ENCODE results near the gene KIR2DL1. TPM values are rescaled to one million over a fixed set of nuclear protein-coding genes. Genes with fewer than 3 reads are reported as not detected.
"Not testable (repeated sequence)": the region's sequence is repeated elsewhere in the genome, so short reads cannot be mapped to it uniquely, and the experiment has no call there.

Gene KIR2DL1
- polyA plus RNA-seq = not detected

DNA sequence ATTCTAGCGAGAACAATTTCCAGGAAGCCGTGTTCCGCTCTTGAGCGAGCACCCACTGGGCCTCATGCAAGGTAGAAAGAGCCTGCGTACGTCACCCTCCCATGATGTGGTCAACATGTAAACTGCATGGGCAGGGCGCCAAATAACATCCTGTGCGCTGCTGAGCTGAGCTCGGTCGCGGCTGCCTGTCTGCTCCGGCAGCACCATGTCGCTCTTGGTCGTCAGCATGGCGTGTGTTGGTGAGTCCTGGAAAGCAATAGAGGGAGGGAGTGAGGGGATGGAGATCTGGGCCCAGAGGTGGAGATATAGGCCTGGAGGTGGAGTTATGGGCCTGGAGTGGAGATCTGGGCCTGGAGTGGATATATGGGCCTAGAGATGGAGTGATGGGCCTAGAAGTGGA lies at the start of gene KIR2DL1:
Gene KIR2DL1, plus strand, starts transcription at position 148 of the 400 bp plus-strand sequence. Its CDS starts 58 bp downstream, at position 206.
- H3K27ac ChIP-seq (ENCODE audit: low read depth, low read length) = not testable (repeated sequence)
- 91 to 92% (median 92%) methylated on average over 15 of the region's 15 CpGs for WGBS, 3 donors

DNA sequence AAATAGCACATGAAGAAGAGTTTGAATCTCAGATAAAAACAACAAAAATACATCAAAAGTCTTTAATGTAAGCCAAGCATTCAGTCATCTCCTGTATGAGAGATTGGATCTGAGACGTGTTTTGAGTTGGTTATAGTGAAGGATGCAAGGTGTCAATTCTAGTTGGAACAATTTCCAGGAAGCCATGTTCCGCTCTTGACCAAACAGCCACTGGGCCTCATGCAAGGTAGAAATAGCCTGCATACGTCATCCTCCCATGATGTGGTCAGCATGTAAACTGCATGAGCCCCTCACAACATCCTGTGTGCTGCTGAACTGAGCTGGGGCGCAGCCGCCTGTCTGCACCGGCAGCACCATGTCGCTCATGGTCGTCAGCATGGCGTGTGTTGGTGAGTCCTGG lies 45.5 kb upstream of the KIR2DL1 start, which contains the start of gene KIR3DL3:
Gene KIR3DL3, plus strand, starts transcription at position 301 of the 400 bp plus-strand sequence. Its CDS starts 55 bp downstream, at position 356.
- no peak within 1 kb of the TSS for H3K27ac ChIP-seq (ENCODE audit: low read depth, low read length)
- 82 to 87% (median 83%) methylated on average over 9 of the region's 9 CpGs for WGBS, 3 donors

DNA sequence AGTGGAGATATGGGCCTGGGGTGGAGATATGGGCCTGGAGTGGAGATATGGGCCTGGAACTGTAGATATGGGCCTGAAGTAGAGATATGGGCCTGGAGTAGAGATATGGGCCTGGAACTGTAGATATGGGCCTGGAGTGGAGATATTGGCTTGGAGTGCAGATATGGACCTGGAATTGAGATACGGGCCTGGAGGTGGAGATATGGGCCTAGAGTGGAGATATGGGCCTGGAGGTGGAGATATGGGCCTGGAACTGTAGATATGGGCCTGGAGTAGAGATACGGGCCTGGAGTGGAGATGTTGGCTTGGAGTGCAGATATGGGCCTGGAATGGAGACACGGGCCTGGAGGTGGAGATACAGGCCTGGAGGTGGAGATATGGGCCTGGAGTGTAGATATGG lies 44.9 kb upstream of the KIR2DL1 start:
- H3K27ac ChIP-seq (ENCODE audit: low read depth, low read length) = no peak overlapping the region
- 60 to 68% (median 60%) methylated on average over 3 of the region's 3 CpGs for WGBS, 3 donors

DNA sequence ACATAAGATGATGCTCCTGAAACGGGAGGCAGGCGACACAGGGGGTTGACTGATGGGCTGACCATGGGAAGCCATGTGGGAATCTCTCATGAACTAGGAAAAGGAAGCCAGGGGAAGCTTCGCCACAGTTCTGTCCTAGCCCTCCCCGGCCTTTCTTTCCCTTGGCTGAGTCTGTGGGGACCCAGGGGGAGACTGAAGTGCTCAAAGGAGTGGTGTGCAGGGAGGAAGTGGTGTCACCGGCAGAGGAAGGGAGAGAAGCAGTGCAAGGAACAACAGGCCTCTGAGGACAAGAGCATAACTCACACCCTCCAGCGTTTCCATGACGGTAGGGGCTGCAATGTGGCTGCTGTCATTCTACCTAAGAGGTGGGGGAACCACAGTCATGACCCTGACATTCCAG lies 44.3 kb upstream of the KIR2DL1 start:
- H3K27ac ChIP-seq (ENCODE audit: low read depth, low read length) = no peak overlapping the region
- 74 to 83% (median 81%) methylated on average over 7 of the region's 7 CpGs for WGBS, 3 donors

DNA sequence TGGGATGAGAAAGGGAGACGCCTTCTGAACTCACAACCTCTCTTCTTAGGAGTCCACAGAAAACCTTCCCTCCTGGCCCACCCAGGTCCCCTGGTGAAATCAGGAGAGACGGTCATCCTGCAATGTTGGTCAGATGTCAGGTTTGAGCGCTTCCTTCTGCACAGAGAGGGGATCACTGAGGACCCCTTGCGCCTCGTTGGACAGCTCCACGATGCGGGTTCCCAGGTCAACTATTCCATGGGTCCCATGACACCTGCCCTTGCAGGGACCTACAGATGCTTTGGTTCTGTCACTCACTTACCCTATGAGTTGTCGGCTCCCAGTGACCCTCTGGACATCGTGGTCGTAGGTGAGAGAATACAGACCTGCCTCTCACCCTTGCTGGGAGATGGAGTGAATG lies 42.0 kb upstream of the KIR2DL1 start:
- H3K27ac ChIP-seq (ENCODE audit: low read depth, low read length) = no peak overlapping the region
- 66 to 73% (median 72%) methylated on average over 10 of the region's 10 CpGs for WGBS, 3 donors

DNA sequence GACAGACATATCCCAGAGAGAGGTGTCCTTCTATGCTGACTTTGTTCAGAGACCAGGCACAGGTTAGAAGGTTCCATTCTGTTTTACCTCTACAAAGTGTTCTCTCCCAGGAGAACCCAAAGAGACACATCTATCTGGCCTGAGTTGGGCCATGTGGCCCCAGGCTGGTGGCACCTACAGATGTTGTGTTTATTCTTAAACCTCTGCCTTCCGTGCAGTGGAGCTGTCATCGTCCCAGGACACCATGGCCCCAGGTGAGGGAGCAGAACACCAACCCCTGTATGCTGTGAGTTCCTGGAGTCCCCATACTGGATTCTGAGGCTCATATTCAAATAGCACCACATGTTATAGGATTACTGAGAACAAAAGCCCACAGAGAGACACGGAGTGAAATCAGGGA lies 41.4 kb upstream of the KIR2DL1 start:
- no peak overlapping the region for H3K27ac ChIP-seq (ENCODE audit: low read depth, low read length)
- 50 to 66% (median 53%) methylated on average over 3 of the region's 3 CpGs for WGBS, 3 donors

DNA sequence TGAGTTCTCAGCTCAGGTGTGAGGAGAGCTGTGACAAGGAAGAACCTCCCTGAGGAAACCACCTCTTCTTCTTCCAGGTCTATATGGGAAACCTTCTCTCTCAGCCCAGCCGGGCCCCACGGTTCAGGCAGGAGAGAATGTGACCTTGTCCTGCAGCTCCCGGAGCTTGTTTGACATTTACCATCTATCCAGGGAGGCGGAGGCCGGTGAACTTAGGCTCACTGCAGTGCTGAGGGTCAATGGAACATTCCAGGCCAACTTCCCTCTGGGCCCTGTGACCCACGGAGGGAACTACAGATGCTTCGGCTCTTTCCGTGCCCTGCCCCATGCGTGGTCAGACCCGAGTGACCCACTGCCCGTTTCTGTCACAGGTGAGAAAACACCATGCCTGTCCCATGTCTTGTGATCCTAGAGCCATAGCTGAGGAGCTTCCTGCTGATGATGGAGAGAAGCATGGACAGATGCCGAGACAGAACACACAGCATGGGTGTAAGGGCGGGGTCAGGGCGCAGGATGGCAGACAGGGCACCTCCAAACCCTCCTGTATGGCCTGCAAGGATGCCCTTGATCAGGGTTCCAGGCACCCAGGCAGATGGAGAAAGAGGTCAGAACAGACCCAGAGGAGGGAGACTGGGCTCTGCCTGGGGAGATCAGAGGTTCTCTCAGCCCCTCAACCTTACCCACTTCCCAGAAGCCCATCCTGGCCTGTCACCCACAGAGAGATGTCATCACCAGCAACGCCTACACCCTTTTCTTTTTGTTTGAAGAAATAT lies 40.0 kb upstream of the KIR2DL1 start:
- H3K27ac ChIP-seq (ENCODE audit: low read depth, low read length) = no peak overlapping the region
- 55 to 75% (median 64%) methylated on average over 15 of the region's 15 CpGs for WGBS, 3 donors

DNA sequence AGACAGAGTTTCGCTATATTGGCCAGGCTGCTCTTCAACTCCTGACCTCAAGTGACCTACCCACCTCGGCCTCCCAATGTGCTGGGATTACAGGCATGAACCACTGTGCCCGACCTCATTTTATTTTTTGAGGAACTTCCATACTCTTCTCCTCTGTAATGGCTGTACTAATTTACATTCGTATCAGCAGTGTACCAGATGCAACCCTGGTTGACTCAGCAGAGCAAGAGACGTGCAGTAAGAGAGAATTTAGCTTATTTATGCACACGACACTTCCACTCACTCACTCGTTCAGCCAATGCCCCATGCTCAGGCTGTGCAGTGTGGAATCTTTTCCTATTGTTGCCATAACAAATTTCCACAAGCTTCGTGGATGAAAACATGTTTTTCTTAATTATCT lies 38.4 kb upstream of the KIR2DL1 start:
- no peak overlapping the region for H3K27ac ChIP-seq (ENCODE audit: low read depth, low read length)
- WGBS, 3 donors = 44 to 61% (median 56%) methylated on average over 8 of the region's 8 CpGs

DNA sequence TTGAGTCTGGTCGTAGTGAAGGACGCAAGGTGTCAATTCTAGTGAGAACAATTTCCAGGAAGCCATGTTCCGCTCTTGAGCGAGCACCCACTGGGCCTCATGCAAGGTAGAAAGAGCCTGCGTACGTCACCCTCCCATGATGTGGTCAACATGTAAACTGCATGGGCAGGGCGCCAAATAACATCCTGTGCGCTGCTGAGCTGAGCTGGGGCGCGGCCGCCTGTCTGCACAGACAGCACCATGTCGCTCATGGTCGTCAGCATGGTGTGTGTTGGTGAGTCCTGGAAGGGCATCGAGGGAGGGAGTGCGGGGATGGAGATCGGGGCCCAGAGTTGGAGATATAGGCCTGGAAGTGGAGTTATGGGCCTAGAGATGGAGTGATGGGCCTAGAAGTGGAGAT lies 31.3 kb upstream of the KIR2DL1 start, which contains the start of gene KIR2DL3:
Gene KIR2DL3, plus strand, starts transcription at position 208 of the 400 bp plus-strand sequence. Its CDS starts 33 bp downstream, at position 241.
- WGBS, 3 donors = 85 to 93% (median 88%) methylated on average over 14 to 16 of the region's 16 CpGs
- H3K27ac ChIP-seq (ENCODE audit: low read depth, low read length) = not testable (repeated sequence)

DNA sequence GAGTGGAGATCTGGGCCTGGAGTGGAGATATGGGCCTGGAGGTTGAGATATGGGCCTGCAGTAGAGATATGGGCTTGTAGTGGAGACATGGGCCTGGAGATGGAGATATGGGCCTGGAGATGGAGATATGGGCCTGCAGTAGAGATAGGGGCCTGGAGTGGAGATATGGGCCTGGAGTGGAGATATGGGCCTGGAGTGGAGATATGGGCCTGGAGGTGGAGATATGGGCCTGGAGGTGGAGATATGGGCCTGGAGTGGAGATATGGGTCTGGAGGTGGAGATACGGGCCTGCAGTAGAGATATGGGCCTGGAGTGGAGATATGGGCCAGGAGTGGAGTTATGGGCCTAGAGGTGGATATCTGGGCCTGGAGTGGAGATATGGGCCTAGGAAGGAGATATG lies 30.9 kb upstream of the KIR2DL1 start:
- WGBS, 3 donors = 69 to 100% (median 80%) methylated on average over 1 of the region's 1 CpG

DNA sequence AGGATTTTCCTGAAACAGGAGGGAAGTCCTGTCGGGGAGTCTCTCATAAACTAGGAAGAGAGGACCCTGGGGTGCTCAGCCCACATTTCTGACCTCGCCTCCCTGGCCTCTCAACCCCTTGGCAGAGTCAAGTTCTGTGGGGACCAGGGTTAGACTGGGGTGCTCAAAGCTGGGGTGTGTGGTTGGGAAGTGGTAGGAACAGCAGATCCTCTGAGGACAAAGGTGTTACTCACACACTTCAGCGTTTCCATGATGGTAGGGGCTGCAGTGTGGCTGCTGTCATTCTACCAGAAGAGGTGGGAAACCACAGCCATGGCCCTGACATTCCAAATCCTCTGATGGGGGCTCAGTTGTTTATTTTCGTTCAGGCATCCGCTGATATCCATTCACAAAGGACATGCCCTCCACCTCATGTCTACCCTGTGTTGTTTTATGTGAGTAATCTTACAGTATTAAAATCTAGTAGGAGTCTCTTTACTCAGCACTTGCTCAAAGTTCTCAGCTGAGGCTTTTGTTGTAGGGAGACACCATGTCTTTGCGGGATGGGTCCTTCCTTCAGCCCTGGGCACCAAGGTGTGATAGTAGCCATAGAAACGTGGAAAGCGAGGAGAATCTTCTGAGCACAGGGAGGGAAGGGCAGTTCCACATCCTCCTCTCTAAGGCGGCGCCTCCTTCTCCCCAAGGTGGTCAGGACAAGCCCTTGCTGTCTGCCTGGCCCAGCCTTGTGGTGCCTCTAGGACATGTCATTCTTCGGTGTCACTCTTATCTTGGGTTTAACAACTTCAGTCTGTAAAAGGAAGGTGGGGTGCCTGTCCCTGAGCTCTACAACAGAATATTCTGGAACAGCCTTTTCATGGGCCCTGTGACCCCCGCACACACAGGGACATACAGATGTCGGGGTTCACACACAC lies 29.8 kb upstream of the KIR2DL1 start:
- H3K27ac ChIP-seq (ENCODE audit: low read depth, low read length) = no peak overlapping the region
- 75 to 84% (median 81%) methylated on average over 13 of the region's 13 CpGs for WGBS, 3 donors

More for the DNA sequence above, 30.9 kb upstream of the KIR2DL1 start:
- H3K27ac ChIP-seq (ENCODE audit: low read depth, low read length) = no peak overlapping the region

DNA sequence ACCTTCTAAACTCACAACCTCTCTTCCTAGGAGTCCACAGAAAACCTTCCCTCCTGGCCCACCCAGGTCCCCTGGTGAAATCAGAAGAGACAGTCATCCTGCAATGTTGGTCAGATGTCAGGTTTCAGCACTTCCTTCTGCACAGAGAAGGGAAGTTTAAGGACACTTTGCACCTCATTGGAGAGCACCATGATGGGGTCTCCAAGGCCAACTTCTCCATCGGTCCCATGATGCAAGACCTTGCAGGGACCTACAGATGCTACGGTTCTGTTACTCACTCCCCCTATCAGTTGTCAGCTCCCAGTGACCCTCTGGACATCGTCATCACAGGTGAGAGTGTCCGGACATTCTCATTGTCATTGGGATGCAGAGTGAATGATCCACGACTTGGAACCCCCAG lies 27.6 kb upstream of the KIR2DL1 start:
- H3K27ac ChIP-seq (ENCODE audit: low read depth, low read length) = not testable (repeated sequence)
- 43 to 57% (median 50%) methylated on average over 5 of the region's 5 CpGs for WGBS, 3 donors

DNA sequence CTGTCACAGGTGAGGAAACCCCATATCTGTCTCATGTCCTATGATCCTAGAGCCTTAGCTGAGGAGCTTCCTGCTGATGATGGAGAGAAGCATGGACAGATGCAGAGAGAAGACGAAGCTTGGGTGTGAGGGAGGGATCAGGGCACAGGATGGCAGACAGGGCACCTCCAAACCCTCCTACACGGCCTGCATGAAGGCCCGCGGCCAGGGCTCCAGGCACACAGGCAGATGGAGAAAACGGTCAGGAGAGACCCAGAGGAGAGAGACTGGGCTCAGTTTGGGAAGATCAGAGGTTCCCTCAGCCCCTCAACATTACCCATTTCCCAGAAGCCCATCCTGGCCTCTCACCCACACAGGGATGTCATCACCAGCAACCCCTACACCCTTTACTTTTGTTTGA lies 25.5 kb upstream of the KIR2DL1 start:
- 69 to 82% (median 78%) methylated on average over 4 to 5 of the region's 5 CpGs for WGBS, 3 donors
- H3K27ac ChIP-seq (ENCODE audit: low read depth, low read length) = not testable (repeated sequence)

DNA sequence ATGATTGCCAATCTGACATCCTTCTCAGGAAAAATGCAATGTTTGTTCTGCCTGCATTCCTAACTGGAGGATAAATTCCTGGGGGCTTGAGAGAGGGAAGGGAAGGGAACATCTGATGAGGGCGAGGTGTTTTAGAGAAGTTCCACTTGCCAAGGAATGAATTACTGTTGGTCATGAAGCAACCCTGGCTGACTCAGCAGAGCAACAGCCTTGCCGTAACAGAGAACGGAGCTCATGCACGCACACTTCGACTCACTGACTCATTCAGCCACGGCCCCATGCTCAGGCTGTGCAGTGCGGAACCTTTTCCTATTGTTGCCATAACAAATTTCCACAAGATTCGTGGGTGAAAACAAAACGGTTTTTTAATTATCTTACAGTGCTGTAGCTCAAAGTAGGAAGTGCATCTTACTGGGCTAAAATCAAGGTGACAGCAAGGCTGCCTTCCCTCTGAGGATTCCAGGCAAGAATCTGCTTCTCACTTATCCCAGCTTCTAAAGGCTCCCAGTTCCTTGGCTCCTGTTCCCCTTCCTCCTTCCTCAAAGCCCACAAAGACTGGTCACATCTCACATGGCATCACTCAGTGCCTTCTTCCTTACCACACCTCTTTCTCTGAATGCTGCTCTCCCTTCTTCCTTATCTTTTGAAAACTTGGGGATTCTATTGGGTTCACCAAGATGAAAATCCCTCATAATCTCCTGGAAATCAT lies 21.8 kb upstream of the KIR2DL1 start:
- 43 to 60% (median 48%) methylated on average over 9 of the region's 9 CpGs for WGBS, 3 donors
- H3K27ac ChIP-seq (ENCODE audit: low read depth, low read length) = not testable (repeated sequence)

DNA sequence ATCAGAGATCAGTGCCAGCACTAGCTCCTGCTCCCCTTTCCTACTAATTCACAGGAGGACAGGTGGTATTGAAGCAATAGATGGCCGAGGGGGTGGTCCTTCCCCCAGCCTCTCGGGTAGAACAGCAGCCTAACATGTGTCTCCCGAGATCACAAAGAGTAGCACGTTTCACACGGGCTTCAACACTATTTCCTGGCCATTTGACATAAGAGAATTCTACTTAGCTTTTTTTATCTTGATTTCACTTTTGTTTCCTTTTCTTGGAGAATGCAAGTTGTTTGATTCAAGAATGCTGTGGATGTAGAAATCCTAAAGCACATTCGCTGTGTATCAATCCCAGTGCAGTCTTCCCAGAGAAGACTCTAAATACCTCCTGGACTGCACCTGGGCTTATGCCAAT lies 19.3 kb upstream of the KIR2DL1 start:
- H3K27ac ChIP-seq (ENCODE audit: low read depth, low read length) = not testable (repeated sequence)
- 37 to 70% (median 39%) methylated on average over 6 of the region's 6 CpGs for WGBS, 3 donors

DNA sequence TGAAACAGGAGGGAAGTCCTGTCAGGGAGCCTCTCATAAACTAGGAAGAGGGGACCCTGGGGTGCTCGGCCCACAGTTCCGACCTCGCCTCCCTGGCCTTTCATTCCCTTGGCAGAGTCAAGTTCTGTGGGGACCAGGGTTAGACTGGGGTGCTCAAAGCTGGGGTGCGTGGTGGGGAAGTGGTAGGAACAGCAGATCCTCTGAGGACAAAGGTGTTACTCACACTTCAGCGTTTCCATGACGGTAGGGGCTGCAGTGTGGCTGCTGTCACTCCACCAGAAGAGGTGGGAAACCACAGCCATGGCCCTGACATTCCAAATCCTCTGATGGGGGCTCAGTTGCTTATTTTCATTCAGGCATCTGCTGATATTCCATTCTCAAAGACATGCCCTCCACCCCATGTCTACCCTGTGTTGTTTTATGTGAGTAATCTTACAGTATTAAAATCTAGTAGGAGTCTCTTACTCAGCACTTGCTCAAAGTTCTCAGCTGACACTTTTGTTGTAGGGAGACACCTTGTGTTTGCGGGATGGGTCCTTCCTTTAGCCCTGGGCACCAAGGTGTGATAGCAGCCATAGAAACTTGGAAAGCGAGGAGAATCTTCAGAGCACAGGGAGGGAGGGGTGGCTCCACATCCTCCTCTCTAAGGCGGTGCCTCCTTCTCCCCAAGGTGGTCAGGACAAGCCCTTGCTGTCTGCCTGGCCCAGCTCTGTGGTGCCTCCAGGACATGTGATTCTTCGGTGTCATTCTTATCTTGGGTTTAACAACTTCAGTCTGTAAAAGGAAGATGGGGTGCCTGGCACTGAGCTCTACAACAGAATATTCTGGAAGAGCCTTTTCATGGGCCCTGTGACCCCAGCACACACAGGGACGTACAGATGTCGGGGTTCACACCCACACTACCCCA lies 13.1 kb upstream of the KIR2DL1 start:
- not testable (repeated sequence) for H3K27ac ChIP-seq (ENCODE audit: low read depth, low read length)
- 68 to 86% (median 71%) methylated on average over 8 to 11 of the region's 12 CpGs for WGBS, 3 donors

DNA sequence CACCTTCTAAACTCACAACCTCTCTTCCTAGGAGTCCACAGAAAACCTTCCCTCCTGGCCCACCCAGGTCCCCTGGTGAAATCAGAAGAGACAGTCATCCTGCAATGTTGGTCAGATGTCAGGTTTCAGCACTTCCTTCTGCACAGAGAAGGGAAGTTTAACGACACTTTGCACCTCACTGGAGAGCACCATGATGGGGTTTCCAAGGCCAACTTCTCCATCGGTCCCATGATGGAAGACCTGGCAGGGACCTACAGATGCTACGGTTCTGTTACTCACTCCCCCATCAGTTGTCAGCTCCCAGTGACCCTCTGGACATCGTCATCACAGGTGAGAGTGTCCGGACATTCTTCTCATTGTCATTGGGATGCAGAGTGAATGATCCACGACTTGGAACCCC lies 11.0 kb upstream of the KIR2DL1 start:
- not testable (repeated sequence) for H3K27ac ChIP-seq (ENCODE audit: low read depth, low read length)
- 46 to 68% (median 54%) methylated on average over 6 of the region's 6 CpGs for WGBS, 3 donors

DNA sequence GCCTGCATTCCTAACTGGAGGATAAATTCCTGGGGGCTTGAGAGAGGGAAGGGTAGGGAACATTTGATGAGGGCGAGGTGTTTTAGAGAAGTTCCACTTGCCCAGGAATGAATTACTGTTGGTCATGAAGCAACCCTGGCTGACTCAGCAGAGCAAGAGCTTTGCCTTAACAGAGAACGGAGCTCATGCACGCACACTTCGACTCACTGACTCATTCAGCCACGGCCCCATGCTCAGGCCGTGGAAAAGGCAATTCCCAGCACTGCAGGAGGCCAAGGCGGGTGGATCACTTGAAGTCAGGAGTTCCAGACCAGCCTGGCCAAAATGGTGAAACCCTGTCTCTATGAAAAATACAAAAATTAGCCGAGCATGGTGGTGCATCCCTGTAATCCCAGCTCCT lies 5.4 kb upstream of the KIR2DL1 start:
- H3K27ac ChIP-seq (ENCODE audit: low read depth, low read length) = not testable (repeated sequence)
- 49 to 55% (median 54%) methylated on average over 8 of the region's 8 CpGs for WGBS, 3 donors

Measured in adipose tissue (tissue), 3 donors.